ENCODE data around the gene GABRE.

GRCh38 chrX:151973851-151974335 lies 583 bp downstream of the GABRE start:
- TF ChIP-seq CTCF (IDR thresholded peaks at IDR 0.05) (no peak), POLR2A (IDR thresholded peaks at IDR 0.05) (no peak)
